ENCODE data around the gene CCBE1. TPM values are rescaled to one million over a fixed set of nuclear protein-coding genes. Genes with fewer than 3 reads are reported as not detected.
A peak's percentile ranks its signal among the peaks of the same experiment; 100 is the strongest.

CCBE1 gene
- total and polyA plus RNA-seq, 12 donors: 4.8 to 56.8 (median 26.4) TPM

DNA sequence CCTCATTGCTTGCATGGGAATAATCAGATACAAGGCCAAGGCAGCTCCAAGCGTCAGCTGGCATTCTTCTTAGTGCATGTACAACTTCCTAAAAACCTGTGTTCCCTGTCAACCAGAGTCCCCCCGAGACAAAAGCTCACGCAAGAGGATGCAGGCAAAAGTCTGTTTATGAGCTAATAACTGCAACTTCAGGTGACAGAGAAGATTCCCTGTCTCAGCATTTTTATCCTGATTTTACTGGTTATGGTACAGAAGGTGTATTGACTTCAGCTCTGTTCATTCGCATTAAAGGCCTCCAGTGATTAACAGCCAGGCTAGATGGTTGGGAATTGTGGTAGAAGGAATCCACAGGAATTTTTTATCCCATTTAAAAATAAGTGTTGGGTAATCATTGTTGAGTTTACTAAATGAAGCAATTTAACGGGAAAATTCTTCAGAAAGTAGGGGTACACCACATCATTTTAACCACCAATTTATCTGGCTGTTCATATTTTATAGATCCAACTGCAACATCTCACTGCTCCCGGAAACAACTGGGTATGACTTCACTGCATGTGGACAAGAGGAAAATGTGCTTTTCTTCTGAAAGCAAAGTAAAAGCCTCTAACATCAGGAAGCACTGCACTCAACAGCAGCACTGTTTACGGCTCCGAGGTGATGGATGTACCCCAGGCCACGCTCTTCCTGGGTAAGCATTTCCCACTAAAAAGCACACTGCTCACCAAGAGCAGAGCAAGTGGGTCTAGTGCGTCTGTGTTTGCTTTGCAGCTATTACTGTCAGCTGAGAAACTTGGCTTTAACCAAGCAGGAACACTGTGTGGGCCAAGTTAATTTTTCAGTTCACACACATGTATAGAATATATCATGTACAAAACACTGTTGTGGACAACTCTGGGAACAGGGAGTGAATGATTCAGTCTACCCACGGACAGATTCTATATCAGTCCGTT lies 31.9 kb downstream of the CCBE1 start:
- H3K27me3 ChIP-seq: no peaks in the 10 kb centered on the region
- intact Hi-C loops (cut with DNase I): no loop called here
- H3K4me1 ChIP-seq (replicated peaks in 1 of 2): no peaks in the 10 kb centered on the region
- H3K36me3 ChIP-seq (replicated peaks in 1 of 2): no peaks in the 10 kb centered on the region
- H3K9me3 ChIP-seq (replicated peaks in 1 of 3): no peaks in the 10 kb centered on the region
- 70 to 82% (median 77%) methylated on average over 11 to 12 of the region's 12 CpGs for WGBS, 4 donors
- no peak overlapping the region for H3K27ac ChIP-seq
- no peak for DNase-seq
- H3K4me3 ChIP-seq: no peak overlapping the region
- no peak for TF ChIP-seq POLR2A (IDR thresholded peaks at IDR 0.05)
- TF ChIP-seq, protein P1, sequence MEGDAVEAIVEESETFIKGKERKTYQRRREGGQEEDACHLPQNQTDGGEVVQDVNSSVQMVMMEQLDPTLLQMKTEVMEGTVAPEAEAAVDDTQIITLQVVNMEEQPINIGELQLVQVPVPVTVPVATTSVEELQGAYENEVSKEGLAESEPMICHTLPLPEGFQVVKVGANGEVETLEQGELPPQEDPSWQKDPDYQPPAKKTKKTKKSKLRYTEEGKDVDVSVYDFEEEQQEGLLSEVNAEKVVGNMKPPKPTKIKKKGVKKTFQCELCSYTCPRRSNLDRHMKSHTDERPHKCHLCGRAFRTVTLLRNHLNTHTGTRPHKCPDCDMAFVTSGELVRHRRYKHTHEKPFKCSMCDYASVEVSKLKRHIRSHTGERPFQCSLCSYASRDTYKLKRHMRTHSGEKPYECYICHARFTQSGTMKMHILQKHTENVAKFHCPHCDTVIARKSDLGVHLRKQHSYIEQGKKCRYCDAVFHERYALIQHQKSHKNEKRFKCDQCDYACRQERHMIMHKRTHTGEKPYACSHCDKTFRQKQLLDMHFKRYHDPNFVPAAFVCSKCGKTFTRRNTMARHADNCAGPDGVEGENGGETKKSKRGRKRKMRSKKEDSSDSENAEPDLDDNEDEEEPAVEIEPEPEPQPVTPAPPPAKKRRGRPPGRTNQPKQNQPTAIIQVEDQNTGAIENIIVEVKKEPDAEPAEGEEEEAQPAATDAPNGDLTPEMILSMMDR (IDR thresholded peaks at IDR 0.05): no peak

DNA sequence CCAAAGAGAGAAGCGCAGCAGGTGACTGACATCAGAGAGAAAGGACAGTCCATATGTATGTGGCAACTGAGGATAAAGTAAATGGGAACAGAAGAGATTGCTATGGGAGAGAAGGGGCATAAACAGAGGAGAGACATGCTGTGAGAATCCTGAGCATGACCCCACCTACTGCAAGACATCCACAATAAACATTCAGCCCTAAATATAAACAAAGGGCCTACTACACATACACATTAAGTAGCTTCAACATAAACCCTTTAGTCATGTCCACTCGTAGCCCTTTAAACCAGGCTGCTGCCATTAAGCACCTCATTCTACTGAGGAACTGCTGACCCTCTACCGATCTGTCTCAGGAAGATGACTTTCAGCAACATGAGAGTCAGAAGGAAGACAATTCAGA lies 32.9 kb downstream of the CCBE1 start:
- H3K27ac ChIP-seq: no peak overlapping the region
- intact Hi-C loops (cut with DNase I): no loop called here
- H3K4me3 ChIP-seq: no peak overlapping the region
- H3K9me3 ChIP-seq (replicated peaks in 1 of 3): no peaks in the 10 kb centered on the region
- no peaks in the 10 kb centered on the region for H3K36me3 ChIP-seq (replicated peaks in 1 of 2)
- no peak for DNase-seq
- 89 to 100% (median 94%) methylated on average over 3 of the region's 3 CpGs for WGBS, 4 donors
- TF ChIP-seq, protein P1 (IDR thresholded peaks at IDR 0.05): no peak
- no peak for TF ChIP-seq POLR2A (IDR thresholded peaks at IDR 0.05)
- H3K27me3 ChIP-seq: no peaks in the 10 kb centered on the region
- no peaks in the 10 kb centered on the region for H3K4me1 ChIP-seq (replicated peaks in 1 of 2)

- no peaks in the 10 kb centered on the region for H3K4me1 ChIP-seq (replicated peaks in 1 of 2)
- TF ChIP-seq, protein P1 (IDR thresholded peaks at IDR 0.05): no peak
- TF ChIP-seq POLR2A (IDR thresholded peaks at IDR 0.05): no peak
- H3K4me3 ChIP-seq: no peak overlapping the region
- H3K27me3 ChIP-seq: no peaks in the 10 kb centered on the region
- H3K36me3 ChIP-seq (replicated peaks in 1 of 2): no peaks in the 10 kb centered on the region
- DNase-seq: no peak
- H3K27ac ChIP-seq: no peak overlapping the region
- H3K9me3 ChIP-seq (replicated peaks in 1 of 3): no peaks in the 10 kb centered on the region
- 86 to 100% (median 99%) methylated on average over 1 of the region's 1 CpG for WGBS, 4 donors
- intact Hi-C loops (cut with DNase I): no loop called here
Observed at GRCh38 chr18:59663096-59663495, 34.1 kb downstream of the CCBE1 start.

- Histone ChIP-seq H3K4me3 (no peak overlapping the region), H3K4me1 (replicated peaks in 1 of 2) (no peaks in the 10 kb centered on the region), H3K27ac (peak overlapping the region in 1 of 5 donors; percentile 16), H3K9me3 (replicated peaks in 1 of 3) (no peaks in the 10 kb centered on the region), H3K36me3 (replicated peaks in 1 of 2) (no peaks in the 10 kb centered on the region), H3K27me3 (no peaks in the 10 kb centered on the region)
- TF ChIP-seq, protein P1 (IDR thresholded peaks at IDR 0.05): no peak
- TF ChIP-seq POLR2A (IDR thresholded peaks at IDR 0.05): no peak
- DNase-seq: peak in 1 of 7 donors; percentile 29
- 29 to 43% (median 38%) methylated on average over 2 of the region's 2 CpGs for WGBS, 4 donors
- intact Hi-C loops (cut with DNase I): no loop called here
Observed at GRCh38 chr18:59661891-59662701, 35.1 kb downstream of the CCBE1 start.

All from adrenal gland (tissue), 12 donors.